SH-SY5Y (cell line): ENCODE measurements around the gene FCRLA.
"Not testable (repeated sequence)": the region's sequence is repeated elsewhere in the genome, so short reads cannot be mapped to it uniquely, and the experiment has no call there.

ENCODE experiments used
- GATA2 ChIP-seq: IDR thresholded peaks from 2 replicates; pipeline ENCODE4 v1.6.1; 2011; ENCODE audit warnings: mild to moderate bottlenecking, low read depth, low read length
- GATA3 ChIP-seq: IDR thresholded peaks from 2 replicates; pipeline ENCODE4 v1.6.1; 2011; ENCODE audit warnings: low read depth, mild to moderate bottlenecking, low read length, moderate library complexity

DNA sequence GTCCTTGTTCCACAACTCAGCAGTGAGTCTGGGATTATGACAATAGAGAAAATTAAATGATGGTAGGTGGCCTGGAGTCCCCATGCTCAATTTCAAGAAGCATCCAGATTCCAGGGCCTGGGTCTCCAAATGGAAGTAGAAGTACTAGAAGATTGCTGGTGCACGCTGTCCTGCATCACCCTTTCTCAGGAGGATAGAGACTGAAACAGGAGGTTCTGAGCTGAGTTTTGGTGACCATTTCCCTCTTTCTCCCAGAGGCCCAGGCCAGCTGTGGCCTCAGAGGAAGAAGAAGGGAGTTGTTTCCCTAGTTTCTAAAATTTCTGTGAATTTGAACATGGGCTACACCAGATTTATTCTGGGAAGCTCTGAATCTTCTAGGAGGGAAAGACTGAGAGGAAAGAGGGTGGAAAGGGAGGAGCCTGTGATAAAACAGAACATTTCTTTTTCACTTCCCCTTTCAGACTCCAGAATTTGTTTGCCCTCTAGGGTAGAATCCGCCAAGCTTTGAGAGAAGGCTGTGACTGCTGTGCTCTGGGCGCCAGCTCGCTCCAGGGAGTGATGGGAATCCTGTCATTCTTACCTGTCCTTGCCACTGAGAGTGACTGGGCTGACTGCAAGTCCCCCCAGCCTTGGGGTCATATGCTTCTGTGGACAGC, 44.2 kb upstream of the FCRLA start, which contains the start of gene FCGR2B:
- not testable (repeated sequence) for TF ChIP-seq GATA2, GATA3
